A549 (cell line): ENCODE data around the gene CEP57L1. TPM values are rescaled to one million over a fixed set of nuclear protein-coding genes. Genes with fewer than 3 reads are reported as not detected.

Source experiments
- ATAC-seq, 2 experiments: fragments of 200-7000 bp in 1 of 2; fragments of >200 bp in 1 of 2; cut with Nextera tagmentation in 1 of 2; cut with Tn5 transposase in 1 of 2; 3 replicates each; pipeline versions ENCODE4 v1.8.0 to v1.9.1; 2018 to 2020; ENCODE audit warnings: mild to moderate bottlenecking in 1 of 2, moderate library complexity in 1 of 2
- CTCF ChIA-PET: fragments of 300-600 bp; sonication (Branson Sonifier 250); formaldehyde crosslinking; extraction: SDS; loops from one replicate; lab custom pipeline; 2021; ENCODE audit warnings: antibody characterized with exemption, inconsistent platforms; lab: Yijun Ruan, JAX
- POLR2A ChIA-PET: fragments of 350-600 bp; formaldehyde crosslinking; extraction: SDS; loops from one replicate; lab custom pipeline; 2021; ENCODE audit warnings: antibody characterized with exemption, inconsistent platforms; lab: Yijun Ruan, JAX
- DNase-seq, 2 experiments: peaks; one replicate each; pipeline versions ENCODE4 v3.0.0 to v3.0.0-alpha.2; 2011 to 2016; ENCODE audit warnings: low read depth in 1 of 2, low spot score in 1 of 2
- FAIRE-seq: peaks from 2 replicates; lab custom pipeline; 2011; peaks lifted over from hg19 to GRCh38; lab: Jason Lieb, UNC
- H3K27ac ChIP-seq, 2 experiments: fragments of >200 bp; sonication (Bioruptor Twin); formaldehyde crosslinking; 3 replicates each; pipeline ENCODE4 v1.5.1; 2016 to 2017
- H3K4me1 ChIP-seq: fragments of >200 bp; sonication (Bioruptor Twin); formaldehyde crosslinking; 3 replicates; pipeline ENCODE4 v1.6.1; 2016
- H3K4me2 ChIP-seq: fragments of >200 bp; sonication (Bioruptor Twin); formaldehyde crosslinking; 3 replicates; pipeline ENCODE4 v1.6.1; 2016
- H3K4me3 ChIP-seq: fragments of >200 bp; sonication (Bioruptor Twin); formaldehyde crosslinking; 3 replicates; pipeline ENCODE4 v1.5.1; 2016
- H3K9me3 ChIP-seq: fragments of >200 bp; sonication (Bioruptor Twin); formaldehyde crosslinking; 3 replicates; pipeline ENCODE4 v1.6.1; 2016
- BHLHE40 ChIP-seq: IDR thresholded peaks from 2 replicates; pipeline ENCODE4 v1.6.1; 2012; ENCODE audit warnings: low read depth, low read length, inconsistent platforms
- CBX2 ChIP-seq: fragments of 200-600 bp; sonication (generic); IDR thresholded peaks from 2 replicates; pipeline ENCODE4 v1.6.1; 2016; ENCODE audit warnings: low read depth, mild to moderate bottlenecking, borderline replicate concordance
- CBX8 ChIP-seq: fragments of 200-600 bp; sonication (generic); IDR thresholded peaks from 2 replicates; pipeline ENCODE4 v1.6.1; 2016
- CHD2 ChIP-seq: fragments of 150-350 bp; IDR thresholded peaks from 2 replicates; pipeline ENCODE4 v1.6.1; 2014; ENCODE audit warnings: low read length; ENCODE audit not compliant: partially characterized antibody
- CHD4 ChIP-seq: fragments of 200-600 bp; sonication (generic); IDR thresholded peaks from 2 replicates; pipeline ENCODE4 v1.6.1; 2016; ENCODE audit warnings: antibody characterized with exemption, mild to moderate bottlenecking, borderline replicate concordance
- EHF ChIP-seq: fragments of 250-450 bp; sonication (Bioruptor Pico); IDR thresholded peaks from 2 replicates; pipeline ENCODE4 v1.5.0; 2020; ENCODE audit warnings: mild to moderate bottlenecking
- EHMT2 ChIP-seq: fragments of 200-600 bp; sonication (generic); IDR thresholded peaks from 2 replicates; pipeline ENCODE4 v1.6.1; 2016; ENCODE audit warnings: antibody characterized with exemption, low read depth, mild to moderate bottlenecking, moderate library complexity
- FOSL2 ChIP-seq, 2 experiments: fragments of 450-650 bp in 1 of 2; fragments of >200 bp in 1 of 2; sonication (Bioruptor Twin) in 1 of 2; formaldehyde crosslinking; IDR thresholded peaks; 2 replicates each; pipeline versions ENCODE4 v1.5.0 to v1.6.1; 2016 to 2020; ENCODE audit warnings: mild to moderate bottlenecking in 1 of 2, moderate library complexity in 1 of 2
- HDAC2 ChIP-seq: fragments of 200-600 bp; sonication (generic); IDR thresholded peaks from 2 replicates; pipeline ENCODE4 v1.6.1; 2016
- HES2 ChIP-seq: fragments of >200 bp; sonication (Bioruptor Twin); formaldehyde crosslinking; IDR thresholded peaks from 2 replicates; pipeline ENCODE4 v1.6.1; 2016
- HEYL ChIP-seq: fragments of 250-450 bp; sonication (Bioruptor Pico); IDR thresholded peaks from 2 replicates; pipeline ENCODE4 v1.8.0; 2021; ENCODE audit warnings: mild to moderate bottlenecking, moderate library complexity
- HOXA7 ChIP-seq: fragments of 250-450 bp; sonication (Bioruptor Pico); IDR thresholded peaks from 2 replicates; pipeline ENCODE4 v1.5.0; 2020; ENCODE audit warnings: mild to moderate bottlenecking, moderate library complexity
- HOXB13 ChIP-seq: fragments of 250-450 bp; sonication (Bioruptor Pico); IDR thresholded peaks from 2 replicates; pipeline ENCODE4 v1.5.0; 2020; ENCODE audit warnings: low read depth, mild to moderate bottlenecking, moderate library complexity
- JUNB ChIP-seq: fragments of >200 bp; sonication (Bioruptor Twin); formaldehyde crosslinking; IDR thresholded peaks from 2 replicates; pipeline ENCODE4 v1.6.1; 2016
- KDM1A ChIP-seq: fragments of 200-600 bp; sonication (generic); IDR thresholded peaks from 2 replicates; pipeline ENCODE4 v1.6.1; 2016; ENCODE audit warnings: low read depth, mild to moderate bottlenecking
- MAFK ChIP-seq: fragments of 450-650 bp; IDR thresholded peaks from 2 replicates; pipeline ENCODE4 v1.6.1; 2014; ENCODE audit not compliant: partially characterized antibody
- NFE2L2 ChIP-seq: fragments of 150-350 bp; conservative IDR thresholded peaks from 2 replicates; pipeline ENCODE4 v1.6.1; 2014; ENCODE audit warnings: low read length
- NR3C1 ChIP-seq: fragments of >200 bp; sonication (Bioruptor Twin); formaldehyde crosslinking; IDR thresholded peaks from 3 replicates; pipeline ENCODE4 v1.6.1; 2017
- PBX3 ChIP-seq: IDR thresholded peaks from 2 replicates; pipeline ENCODE4 v1.6.1; 2012
- RFX5 ChIP-seq: fragments of 450-650 bp; IDR thresholded peaks from 2 replicates; pipeline ENCODE4 v1.7.1; 2014; ENCODE audit warnings: antibody characterized with exemption, mild to moderate bottlenecking, moderate library complexity
- RNF2 ChIP-seq: fragments of 200-600 bp; sonication (generic); IDR thresholded peaks from 2 replicates; pipeline ENCODE4 v1.6.1; 2016; ENCODE audit warnings: low read depth, mild to moderate bottlenecking, antibody characterized with exemption, moderate library complexity, borderline replicate concordance
- SREBF2 ChIP-seq: fragments of 450-650 bp; IDR thresholded peaks from 2 replicates; pipeline ENCODE4 v1.6.1; 2014; ENCODE audit warnings: mild to moderate bottlenecking, moderate library complexity
- ZFP36 ChIP-seq: fragments of 450-650 bp; IDR thresholded peaks from 2 replicates; pipeline ENCODE4 v1.6.1; 2014; ENCODE audit warnings: borderline replicate concordance; ENCODE audit not compliant: partially characterized antibody
- ZNF302 ChIP-seq: fragments of 250-450 bp; sonication (Bioruptor Pico); IDR thresholded peaks from 2 replicates; pipeline ENCODE4 v1.9.0; 2021; ENCODE audit warnings: inconsistent platforms, mild to moderate bottlenecking, moderate library complexity
- WGBS: methylation state at CpG from one replicate; pipeline ENCODE4 v1.1.6; 2017; ENCODE audit errors: missing lambda C conversion rate; 5-methylcytosine and 5-hydroxymethylcytosine counted together
- polyA plus RNA-seq, 4 experiments: library from polyadenylated mRNA; depleted of rRNA in 3 of 4; stranded (reverse); fragments of >200 nt; fragmentation: RNase III in 1 of 4; extraction: RNeasy Plus Mini Kit Qiagen cat#74134 plus additional on column Dnase treatment in 1 of 4; gene quantifications; 2 replicates in 3 of 4; 3 replicates in 1 of 4; pipeline ENCODE4 v1.2.3, GENCODE V29; 2011 to 2017
- TF ChIP-seq, protein P1 (sequence below): fragments of 450-650 bp; IDR thresholded peaks from 2 replicates; pipeline ENCODE4 v1.6.1; 2014; ENCODE audit warnings: antibody characterized with exemption
- TF ChIP-seq, protein P2 (sequence below): fragments of >200 bp; sonication (Bioruptor Twin); formaldehyde crosslinking; IDR thresholded peaks from 3 replicates; pipeline ENCODE4 v1.6.1; 2016
- TF ChIP-seq, protein P3 (sequence below): fragments of 150-350 bp; IDR thresholded peaks from 2 replicates; pipeline ENCODE4 v1.6.1; 2014; ENCODE audit warnings: low read depth, mild to moderate bottlenecking, low read length

The CEP57L1 gene
- polyA plus RNA-seq, 2 of the 4 experiments (the other 2 are of a cell fraction), result 8.9 to 20.5 TPM

- no peak overlapping the region for H3K4me3 ChIP-seq
- no peak for TF ChIP-seq RNF2
- TF ChIP-seq HOXB13 (CRISPR knock-in tag), result no peak
- TF ChIP-seq SREBF2, result no peak
- no peak for TF ChIP-seq MAFK
- TF ChIP-seq HES2, result no peak
- no peak for TF ChIP-seq NFE2L2
- no peak for TF ChIP-seq JUNB
- TF ChIP-seq BHLHE40, result no peak
- TF ChIP-seq ZFP36, result no peak
- TF ChIP-seq CBX8, result no peak
- no peak for TF ChIP-seq FOSL2 (IDR thresholded peaks at IDR 0.05)
- TF ChIP-seq FOSL2 (CRISPR knock-in tag; IDR thresholded peaks at IDR 0.05), result no peak
- TF ChIP-seq, protein P1, sequence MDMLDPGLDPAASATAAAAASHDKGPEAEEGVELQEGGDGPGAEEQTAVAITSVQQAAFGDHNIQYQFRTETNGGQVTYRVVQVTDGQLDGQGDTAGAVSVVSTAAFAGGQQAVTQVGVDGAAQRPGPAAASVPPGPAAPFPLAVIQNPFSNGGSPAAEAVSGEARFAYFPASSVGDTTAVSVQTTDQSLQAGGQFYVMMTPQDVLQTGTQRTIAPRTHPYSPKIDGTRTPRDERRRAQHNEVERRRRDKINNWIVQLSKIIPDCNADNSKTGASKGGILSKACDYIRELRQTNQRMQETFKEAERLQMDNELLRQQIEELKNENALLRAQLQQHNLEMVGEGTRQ, result no peak
- TF ChIP-seq CHD2, result no peak
- CTCF ChIA-PET, result no interaction called here
- DNase-seq (no peak), ATAC-seq (no peak), FAIRE-seq (no peak)
- H3K4me2 ChIP-seq, result no peak overlapping the region
- 58% methylated on average over 4 of the region's 4 CpGs for WGBS
- H3K4me1 ChIP-seq, result no peaks in the 10 kb centered on the region
- H3K27ac ChIP-seq, result no peak overlapping the region
- POLR2A ChIA-PET, result interaction anchor here (0.7 to 1.1 kb wide), 2 partner anchors 14 to 15 kb away, joined by 3 read pairs; partner anchors contain the start of gene CEP57L1
- H3K9me3 ChIP-seq, result no peaks in the 10 kb centered on the region
Measured at GRCh38 chr6:109079981-109080380, 15.3 kb upstream of the CEP57L1 start.

DNA sequence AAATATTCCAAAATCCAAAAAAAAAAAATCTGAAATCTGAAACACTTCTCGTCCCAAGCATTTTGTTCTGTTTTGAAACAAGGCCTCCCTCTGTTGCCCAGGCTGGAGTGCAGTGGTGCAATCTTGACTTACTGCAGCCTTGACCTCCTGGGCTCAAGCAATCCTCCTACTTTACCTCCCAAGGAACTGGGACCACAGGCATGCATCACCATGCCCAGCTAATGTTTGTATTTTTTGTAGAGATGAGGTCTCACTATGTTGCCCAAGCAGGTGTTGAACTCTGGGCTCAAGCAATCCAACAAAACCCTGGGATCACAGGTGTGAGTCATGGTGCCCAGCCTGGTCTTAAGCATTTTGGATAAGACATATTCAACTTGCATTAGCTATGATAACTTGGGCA lies 14.3 kb upstream of the CEP57L1 start:
- Histone ChIP-seq H3K9me3 (no peaks in the 10 kb centered on the region), H3K4me3 (no peak overlapping the region), H3K4me2 (no peak overlapping the region), H3K4me1 (no peaks in the 10 kb centered on the region), H3K27ac (no peak overlapping the region)
- POLR2A ChIA-PET, result interaction anchor here (1.5 kb wide), 1 partner anchor 14 kb away, joined by 7 read pairs; the partner anchor contains the start of genes CEP57L1 and SESN1
- CTCF ChIA-PET, result interaction anchor here (1.1 to 1.9 kb wide), 2 partner anchors 8 to 245 kb away, joined by 3 to 6 read pairs; no protein-coding TSS in a partner anchor
- ATAC-seq, result no peak
- no peak for FAIRE-seq
- TF ChIP-seq HEYL (CRISPR knock-in tag) (no peak), KDM1A (no peak), RFX5 (no peak), ZNF302 (CRISPR knock-in tag) (no peak), HOXA7 (no peak), HDAC2 (no peak), NR3C1 (no peak), EHF (CRISPR knock-in tag) (no peak), JUNB (no peak), CBX2 (no peak), EHMT2 (no peak), PBX3 (no peak), CHD4 (no peak), MAFK (no peak)
- TF ChIP-seq, protein P1, result no peak
- TF ChIP-seq, protein P2, sequence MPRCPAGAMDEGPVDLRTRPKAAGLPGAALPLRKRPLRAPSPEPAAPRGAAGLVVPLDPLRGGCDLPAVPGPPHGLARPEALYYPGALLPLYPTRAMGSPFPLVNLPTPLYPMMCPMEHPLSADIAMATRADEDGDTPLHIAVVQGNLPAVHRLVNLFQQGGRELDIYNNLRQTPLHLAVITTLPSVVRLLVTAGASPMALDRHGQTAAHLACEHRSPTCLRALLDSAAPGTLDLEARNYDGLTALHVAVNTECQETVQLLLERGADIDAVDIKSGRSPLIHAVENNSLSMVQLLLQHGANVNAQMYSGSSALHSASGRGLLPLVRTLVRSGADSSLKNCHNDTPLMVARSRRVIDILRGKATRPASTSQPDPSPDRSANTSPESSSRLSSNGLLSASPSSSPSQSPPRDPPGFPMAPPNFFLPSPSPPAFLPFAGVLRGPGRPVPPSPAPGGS, result no peak
- TF ChIP-seq, protein P3, sequence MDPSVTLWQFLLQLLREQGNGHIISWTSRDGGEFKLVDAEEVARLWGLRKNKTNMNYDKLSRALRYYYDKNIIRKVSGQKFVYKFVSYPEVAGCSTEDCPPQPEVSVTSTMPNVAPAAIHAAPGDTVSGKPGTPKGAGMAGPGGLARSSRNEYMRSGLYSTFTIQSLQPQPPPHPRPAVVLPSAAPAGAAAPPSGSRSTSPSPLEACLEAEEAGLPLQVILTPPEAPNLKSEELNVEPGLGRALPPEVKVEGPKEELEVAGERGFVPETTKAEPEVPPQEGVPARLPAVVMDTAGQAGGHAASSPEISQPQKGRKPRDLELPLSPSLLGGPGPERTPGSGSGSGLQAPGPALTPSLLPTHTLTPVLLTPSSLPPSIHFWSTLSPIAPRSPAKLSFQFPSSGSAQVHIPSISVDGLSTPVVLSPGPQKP, result no peak
- no peak for DNase-seq
- WGBS, result 71% methylated on average over 1 of the region's 1 CpG
